NCI-H2081 treated with DMSO at 0.1 percent for 48 hours (cell line): Measurements from ENCODE around the gene CRIM1.

Source experiments
- DNase-seq: peaks from one replicate; lab custom pipeline; 2025; lab: John Stamatoyannopoulos, UW

The CRIM1 gene

GRCh38 chr2:36556842-36557241, 201.3 kb downstream of the CRIM1 start:
- no peak for DNase-seq

- DNase-seq = no peak
Observed at GRCh38 chr2:36559221-36559942, 203.8 kb downstream of the CRIM1 start.

- no peak for DNase-seq
Observed at GRCh38 chr2:36560726-36561125, 205.1 kb downstream of the CRIM1 start.

GRCh38 chr2:36561237-36561944, 205.8 kb downstream of the CRIM1 start:
- no peak for DNase-seq

DNA sequence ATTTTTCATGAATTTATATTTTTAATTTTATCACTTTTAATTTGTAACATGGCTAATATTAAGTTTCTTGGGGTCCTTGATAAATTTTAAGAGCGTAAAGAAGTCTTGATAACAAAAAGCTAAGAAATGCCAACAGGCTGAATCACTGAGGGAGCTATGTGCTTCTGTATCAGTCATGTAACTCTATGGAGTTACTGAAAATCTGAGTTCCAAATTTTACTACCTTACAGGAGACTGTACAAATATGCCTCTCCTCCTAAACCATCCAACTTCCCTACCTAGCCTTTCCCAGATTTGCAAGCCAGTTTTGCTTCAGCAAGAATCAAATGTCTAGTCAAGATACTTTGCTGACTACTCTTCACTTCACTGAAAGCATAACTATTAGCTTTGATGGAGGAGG, 206.7 kb downstream of the CRIM1 start:
- DNase-seq = no peak

DNA sequence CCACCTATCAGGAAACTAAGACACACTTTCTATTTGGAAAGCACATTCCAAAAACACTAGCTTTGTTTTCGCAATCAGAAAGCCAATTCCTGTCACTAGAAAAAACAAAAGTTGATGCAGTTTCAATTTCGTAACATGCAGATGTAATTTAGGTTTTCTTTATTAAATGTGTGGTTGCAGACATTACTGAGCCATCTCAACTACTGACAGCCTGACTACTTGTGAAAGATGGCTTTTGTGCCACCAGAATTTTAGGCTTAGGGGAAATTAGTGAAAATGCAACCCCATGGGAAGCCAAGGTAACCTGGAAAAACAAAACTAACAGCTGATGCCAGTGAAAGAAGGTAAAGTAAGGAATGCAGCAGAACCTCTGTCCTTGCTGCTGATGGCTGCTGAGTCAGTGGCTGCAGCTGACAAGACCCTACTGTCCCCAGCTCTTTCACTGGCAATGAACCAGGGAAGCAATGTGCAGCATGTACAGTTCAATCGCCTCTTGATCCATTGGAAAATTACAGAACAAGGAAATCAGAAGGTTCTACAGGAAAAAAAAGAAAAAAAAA, 207.5 kb downstream of the CRIM1 start:
- no peak for DNase-seq

GRCh38 chr2:36564377-36564930, 208.9 kb downstream of the CRIM1 start:
- no peak for DNase-seq

DNA sequence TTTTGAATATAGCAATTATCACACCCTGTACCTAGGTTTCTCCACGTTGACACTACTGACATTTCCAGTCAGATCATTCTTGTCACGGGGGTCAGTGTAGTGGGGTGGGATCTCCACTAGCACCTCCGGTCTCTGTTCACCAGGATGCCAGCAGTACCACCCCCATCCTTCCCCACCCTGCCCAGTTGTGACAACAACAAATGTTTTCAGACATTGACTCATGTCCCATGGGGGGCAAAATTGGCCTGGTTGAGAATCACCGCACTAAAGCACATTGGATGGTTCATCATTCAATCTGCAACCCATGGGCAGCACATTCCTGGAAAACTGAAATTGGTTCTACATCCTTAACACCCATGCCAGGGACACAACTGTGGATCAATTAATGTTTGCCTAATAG, 210.1 kb downstream of the CRIM1 start:
- DNase-seq = no peak

- no peak for DNase-seq
Observed at GRCh38 chr2:36566887-36567286, 211.3 kb downstream of the CRIM1 start.

GRCh38 chr2:36567711-36568408, 212.3 kb downstream of the CRIM1 start:
- DNase-seq = no peak

DNA sequence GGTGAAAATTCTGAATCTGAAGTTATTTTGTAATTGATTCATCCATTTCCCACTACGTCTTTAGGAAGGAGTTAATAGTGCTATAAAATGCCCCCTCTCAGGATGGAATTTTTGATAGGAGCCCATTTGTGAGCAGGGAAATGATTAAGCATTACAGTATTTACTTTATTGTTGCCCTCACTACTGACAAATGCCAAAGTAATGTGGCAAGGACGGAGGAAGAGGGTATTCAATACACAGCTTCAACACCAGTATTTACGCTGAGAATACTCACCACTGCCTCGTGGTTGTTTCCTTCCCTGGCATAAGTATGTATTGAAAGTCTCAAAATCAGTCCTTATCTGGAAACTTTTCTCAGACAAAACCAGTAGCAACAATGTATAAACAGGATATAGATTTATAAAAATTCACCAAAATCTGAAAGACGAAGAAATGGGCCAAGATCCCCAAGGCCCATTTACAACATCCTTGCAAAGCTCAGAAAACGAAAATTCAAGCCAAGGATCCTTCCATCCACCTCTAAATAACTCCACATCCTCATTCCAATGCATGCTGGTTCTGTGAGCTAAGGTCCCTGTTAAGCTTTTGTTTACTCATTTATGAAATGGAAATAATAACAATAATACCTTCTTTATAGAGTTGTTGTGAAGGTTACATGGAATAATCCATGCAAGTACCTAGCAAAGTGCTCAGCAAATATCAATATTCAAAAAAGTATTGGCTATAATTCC, 213.1 kb downstream of the CRIM1 start:
- DNase-seq = no peak

GRCh38 chr2:36569267-36569856, 213.8 kb downstream of the CRIM1 start:
- no peak for DNase-seq

DNA sequence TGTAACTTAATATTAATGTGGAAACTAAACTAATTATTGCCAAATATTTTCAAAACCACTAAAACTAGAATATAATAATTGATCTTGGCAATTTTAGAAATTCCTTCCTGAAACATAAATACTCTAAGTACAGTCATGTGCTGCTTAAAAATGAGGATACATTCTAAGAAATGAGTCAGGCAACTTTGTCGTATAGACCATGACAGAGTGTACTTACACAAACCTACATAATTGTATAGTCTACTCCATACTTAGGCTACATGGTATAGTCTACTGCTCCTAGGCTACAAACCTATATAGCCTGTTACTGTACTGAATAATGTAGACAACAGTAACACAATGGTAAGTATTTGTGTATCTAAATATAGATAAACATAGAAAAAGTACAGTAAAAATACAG, 214.8 kb downstream of the CRIM1 start:
- DNase-seq = no peak

DNA sequence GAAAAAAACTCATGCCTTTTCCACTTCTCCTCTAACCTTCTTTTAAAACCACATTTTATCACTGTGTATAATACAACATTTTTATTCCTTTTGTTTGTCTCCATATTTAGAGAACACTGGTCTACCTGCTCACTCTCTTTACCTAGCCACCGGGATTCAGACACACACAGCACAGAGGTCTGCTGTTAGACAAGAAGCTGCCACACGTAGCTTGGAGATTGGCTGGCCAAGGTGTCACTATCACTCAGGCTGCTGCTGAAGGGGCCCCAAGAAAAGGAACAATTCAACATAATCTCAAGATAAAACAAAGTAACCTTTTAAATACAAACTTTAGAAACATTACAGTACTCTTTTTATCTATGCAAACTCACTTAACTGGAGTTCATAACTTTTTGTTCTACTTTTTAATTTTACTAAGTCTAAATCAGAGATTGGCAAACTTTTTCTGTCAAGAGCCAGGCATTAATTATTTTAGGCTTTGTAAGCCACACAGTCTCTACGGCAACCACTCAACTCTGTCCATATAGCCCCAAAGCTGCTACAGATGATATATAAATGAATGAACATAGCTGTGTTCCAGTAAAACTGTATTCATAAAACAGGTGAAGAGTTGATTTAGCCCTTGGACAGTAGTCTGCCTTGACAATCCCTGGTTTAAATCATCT, 216.6 kb downstream of the CRIM1 start:
- DNase-seq = no peak

DNA sequence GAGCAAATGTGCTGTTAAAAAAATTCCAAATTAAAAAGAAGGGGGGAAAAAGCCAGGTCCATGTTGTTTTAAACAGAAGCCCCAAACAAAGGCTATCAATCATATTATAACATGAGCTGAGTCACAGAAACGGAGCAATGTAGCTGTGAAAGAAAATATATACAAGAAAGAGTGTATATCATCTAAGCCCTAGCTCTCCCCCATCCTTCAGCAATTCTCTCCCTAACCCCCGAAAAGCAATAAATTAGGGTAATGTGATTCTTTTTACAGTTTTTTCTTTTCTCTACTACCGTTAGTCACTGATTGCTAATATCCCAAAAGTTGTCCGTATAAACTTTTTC, 217.1 kb downstream of the CRIM1 start:
- no peak for DNase-seq

GRCh38 chr2:36573165-36573564, 217.6 kb downstream of the CRIM1 start:
- no peak for DNase-seq

GRCh38 chr2:36574560-36574959, 219.0 kb downstream of the CRIM1 start:
- no peak for DNase-seq

DNA sequence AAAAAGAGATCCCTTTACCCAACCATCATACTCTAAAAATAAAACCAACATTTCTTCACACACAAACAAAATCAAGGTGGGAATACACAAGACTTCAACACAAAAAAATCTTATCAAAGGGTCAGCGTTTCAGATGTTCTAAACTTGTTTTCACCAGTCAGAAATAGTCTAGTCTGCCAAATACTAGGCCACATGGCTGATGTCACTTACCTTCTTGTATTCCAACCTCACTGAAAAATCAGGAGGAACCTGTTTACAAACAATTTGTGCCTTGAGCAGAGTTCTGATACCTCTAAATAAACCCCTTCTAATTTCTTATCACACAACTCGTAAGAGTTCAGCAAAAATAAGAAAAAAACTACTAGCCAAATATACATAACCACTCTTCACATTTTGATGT, 222.3 kb downstream of the CRIM1 start:
- no peak for DNase-seq

DNA sequence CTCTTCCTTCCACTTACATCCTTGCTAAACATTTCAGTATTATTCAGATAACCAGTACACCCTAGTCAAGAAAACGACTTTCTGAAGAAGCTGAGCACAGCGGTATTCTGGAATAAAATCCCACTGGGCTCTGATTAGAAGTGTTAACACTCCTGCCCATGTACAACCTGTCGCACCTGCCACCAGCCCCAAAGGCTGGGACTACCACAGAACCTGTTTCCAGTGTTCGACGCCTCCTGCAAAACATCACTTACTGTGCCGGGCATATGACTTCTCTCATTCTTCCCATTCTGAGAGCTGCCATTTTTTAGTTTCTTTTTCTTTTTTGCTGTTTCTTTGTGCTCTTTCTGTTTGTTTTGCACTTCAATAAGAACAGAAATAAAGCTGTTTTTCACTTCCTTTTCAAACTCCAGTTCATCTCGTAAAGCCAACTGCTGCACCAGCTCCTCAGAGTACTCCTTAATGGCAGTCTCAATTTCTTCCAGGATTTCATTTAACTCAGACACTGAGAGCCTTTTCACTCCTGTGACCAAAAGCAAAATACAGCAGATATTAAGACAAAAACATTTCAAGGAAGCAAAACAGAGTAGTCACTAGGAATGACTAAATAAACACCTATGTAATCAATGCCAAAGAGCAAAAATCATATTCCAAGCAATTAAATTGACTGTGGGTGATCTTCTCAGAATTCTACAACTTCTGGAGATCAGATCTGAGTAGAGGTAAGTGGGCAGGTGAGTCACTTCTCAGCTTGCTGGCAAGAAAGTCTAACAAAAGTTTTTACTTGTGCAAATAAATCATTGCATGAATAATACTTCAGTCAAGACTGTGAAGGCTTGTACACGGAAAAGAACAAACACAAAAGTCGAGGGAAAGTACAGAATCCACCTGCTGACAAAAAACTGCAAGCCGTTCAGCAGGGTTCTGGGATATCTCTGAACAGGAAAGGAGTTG, 223.0 kb downstream of the CRIM1 start:
- no peak for DNase-seq

DNA sequence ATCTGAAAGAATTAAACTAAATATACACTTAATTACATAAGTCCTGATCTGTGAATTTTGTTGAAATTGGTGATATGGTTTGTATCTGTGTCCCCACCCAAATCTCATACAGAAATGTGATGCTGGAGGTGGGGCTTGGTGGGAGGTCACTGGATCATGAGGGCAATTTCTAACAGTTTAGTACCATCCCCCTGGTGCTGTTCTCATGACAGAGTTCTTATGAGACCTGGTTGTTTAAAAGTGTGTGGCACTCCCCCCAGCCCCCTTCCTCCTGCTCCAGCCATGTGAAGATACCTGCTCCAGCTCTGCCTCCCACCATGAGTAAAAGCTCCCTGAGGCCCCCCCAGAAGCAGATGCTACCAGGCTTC, 223.7 kb downstream of the CRIM1 start:
- no peak for DNase-seq
